CD4-positive, CD25-positive, alpha-beta regulatory T cell (primary cell): Measurements from ENCODE around the gene EXOSC1. TPM values are rescaled to one million over a fixed set of nuclear protein-coding genes. Genes with fewer than 3 reads are reported as not detected.
"Not testable (repeated sequence)": the region's sequence is repeated elsewhere in the genome, so short reads cannot be mapped to it uniquely, and the experiment has no call there.

ENCODE experiments used
- ATAC-seq, 2 donors: fragments of 150-1000 bp; cut with Tn5 transposase; one replicate each; pipeline ENCODE4 v1.10.0; 2021; ENCODE audit warnings: low read depth in 2 of 2, moderate number of reproducible peaks in 2 of 2, moderate library complexity in 1 of 2
- DNase-seq, 3 donors: peaks; one replicate each; pipeline versions ENCODE4 v3.0.0 to v3.0.0-alpha.2; 2012 to 2022; ENCODE audit warnings: mixed read lengths in 1 of 3
- H3K27ac ChIP-seq: one replicate; pipeline ENCODE4 v1.7.0; 2013; ENCODE audit warnings: mild to moderate bottlenecking, low read length; ENCODE audit not compliant: insufficient read depth, poor library complexity, severe bottlenecking
- H3K27me3 ChIP-seq: one replicate; pipeline ENCODE4 v1.7.0; 2013; ENCODE audit warnings: low read length; ENCODE audit not compliant: control insufficient read depth, insufficient read depth
- H3K36me3 ChIP-seq: one replicate; pipeline ENCODE4 v1.7.0; 2013; ENCODE audit warnings: mild to moderate bottlenecking, low read length, moderate library complexity; ENCODE audit not compliant: control insufficient read depth, insufficient read depth
- H3K4me1 ChIP-seq: 2 replicates; pipeline ENCODE4 v1.7.0; 2013; ENCODE audit warnings: mild to moderate bottlenecking, low read length; ENCODE audit not compliant: insufficient read depth, control insufficient read depth, poor library complexity, severe bottlenecking
- H3K4me3 ChIP-seq: one replicate; pipeline ENCODE4 v1.7.0; 2013; ENCODE audit warnings: low read depth, mild to moderate bottlenecking, low read length, moderate library complexity
- H3K9me3 ChIP-seq, 2 experiments: 1 replicate in 1 of 2; 2 replicates in 1 of 2; pipeline ENCODE4 v1.7.0; 2013; ENCODE audit warnings: low read length in 2 of 2, mild to moderate bottlenecking in 1 of 2, moderate library complexity in 1 of 2; ENCODE audit not compliant: control insufficient read depth in 2 of 2
- H3K27ac Mint-ChIP-seq, 3 donors: one replicate each; pipeline ENCODE4 v1.8.0; 2020 to 2022; ENCODE audit warnings: mild to moderate bottlenecking in 3 of 3, mixed read lengths in 3 of 3, moderate library complexity in 2 of 3
- H3K27me3 Mint-ChIP-seq: one replicate; pipeline ENCODE4 v1.8.0; 2022; ENCODE audit warnings: mild to moderate bottlenecking, mixed read lengths
- H3K36me3 Mint-ChIP-seq: one replicate; pipeline ENCODE4 v1.8.0; 2020; ENCODE audit warnings: mixed read lengths
- H3K4me1 Mint-ChIP-seq, 4 donors: one replicate each; pipeline ENCODE4 v1.8.0; 2020 to 2022; ENCODE audit warnings: mixed read lengths in 4 of 4, mild to moderate bottlenecking in 1 of 4
- H3K4me3 Mint-ChIP-seq, 4 donors: one replicate each; pipeline ENCODE4 v1.8.0; 2020 to 2022; ENCODE audit warnings: mild to moderate bottlenecking in 4 of 4, mixed read lengths in 4 of 4, moderate library complexity in 3 of 4
- H3K9me3 Mint-ChIP-seq, 7 donors: one replicate each; pipeline ENCODE4 v1.8.0; 2020 to 2022; ENCODE audit warnings: mixed read lengths in 7 of 7, mild to moderate bottlenecking in 3 of 7, moderate library complexity in 2 of 7
- polyA plus RNA-seq, 4 donors: library from polyadenylated mRNA; unstranded; fragments of 300-500 nt; fragmentation: Illumina TruSeq; gene quantifications; one replicate each; pipeline ENCODE4 v1.2.3, GENCODE V29; 2021
- total RNA-seq: library from RNA; stranded (reverse); gene quantifications from one replicate; pipeline ENCODE4 v1.2.3, GENCODE V29; 2022

EXOSC1 gene
- total and polyA plus RNA-seq, 5 donors from 2014 or later = 42.2 to 105 (median 99.2) TPM

GRCh38 chr10:97425964-97426775, 19.6 kb downstream of the EXOSC1 start, which contains the start of gene PGAM1:
TSS of gene PGAM1 (plus strand) at chr10:97426191. CDS start at chr10:97426308, 117 bp downstream.
- Histone ChIP-seq H3K9me3 (no peaks in the 10 kb centered on the region), H3K36me3 (peaks cover 16% of the 10 kb centered on the region), H3K4me3 (peak within 1 kb of the TSS; percentile 92), H3K27me3 (no peaks in the 10 kb centered on the region), H3K27ac (peak within 1 kb of the TSS; percentile 90), H3K4me1 (peaks cover 37% of the 10 kb centered on the region)
- Mint-ChIP-seq H3K27me3 (peaks cover 5% of the 10 kb centered on the region), H3K36me3 (peaks cover 10% of the 10 kb centered on the region), H3K27ac (peak within 1 kb of the TSS; percentile 82 to 97 (median 93)), H3K4me3 (peak within 1 kb of the TSS; percentile 93 to 95 (median 94)), H3K4me1 (peaks cover 6 to 62% (median 26%) of the 10 kb centered on the region in 4 donors), H3K9me3 (no peaks in the 10 kb centered on the region)
- DNase-seq (peak; percentile 92 to 98 (median 97)), ATAC-seq (peak; percentile 78 to 79)

DNA sequence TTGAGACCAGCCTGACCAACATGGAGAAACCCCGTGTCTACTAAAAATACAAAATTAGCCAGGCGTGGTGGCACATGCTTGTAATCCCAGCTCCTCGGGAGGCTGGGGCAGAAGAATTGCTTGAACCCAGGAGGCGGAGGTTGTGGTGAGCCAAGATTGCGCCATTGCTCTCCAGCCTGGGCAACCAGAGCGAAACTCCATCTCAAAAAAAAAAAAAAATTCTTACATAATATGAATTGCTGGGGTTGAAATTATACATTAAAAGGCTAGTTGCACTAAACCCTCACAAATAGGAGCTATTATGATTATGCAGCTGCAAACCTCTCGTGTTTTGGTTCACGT, 22.1 kb downstream of the EXOSC1 start:
- not testable (repeated sequence) for H3K36me3 Mint-ChIP-seq, H3K27ac ChIP-seq, DNase-seq, H3K27me3 ChIP-seq, H3K27me3 Mint-ChIP-seq, H3K9me3 Mint-ChIP-seq, H3K4me3 ChIP-seq, H3K36me3 ChIP-seq, ATAC-seq, H3K9me3 ChIP-seq
- Mint-ChIP-seq H3K4me3 (peak overlapping the region in 2 of 4 donors; percentile 57 to 77), H3K27ac (peak overlapping the region in 2 of 3 donors; percentile 26 to 57), H3K4me1 (peaks cover 13 to 60% (median 31%) of the 10 kb centered on the region in 4 donors)
- peaks cover 41% of the 10 kb centered on the region for H3K4me1 ChIP-seq

- H3K27ac ChIP-seq = no peak overlapping the region
- peaks cover 37% of the 10 kb centered on the region for H3K4me1 ChIP-seq
- no peaks in the 10 kb centered on the region for H3K27me3 Mint-ChIP-seq
- no peaks in the 10 kb centered on the region for H3K36me3 ChIP-seq
- peak overlapping the region; percentile 5 to 79 (median 26) for H3K4me3 Mint-ChIP-seq
- no peaks in the 10 kb centered on the region for H3K36me3 Mint-ChIP-seq
- no peak for ATAC-seq
- peaks cover 24 to 59% (median 43%) of the 10 kb centered on the region in 4 donors for H3K4me1 Mint-ChIP-seq
- H3K4me3 ChIP-seq = no peak overlapping the region
- no peaks in the 10 kb centered on the region for H3K9me3 ChIP-seq
- no peaks in the 10 kb centered on the region for H3K27me3 ChIP-seq
- DNase-seq = peak in 1 of 3 donors; percentile 53
- no peaks in the 10 kb centered on the region for H3K9me3 Mint-ChIP-seq
- H3K27ac Mint-ChIP-seq = peak overlapping the region; percentile 84 to 94 (median 88)
Observed at GRCh38 chr10:97416565-97416964, 29.2 kb downstream of the EXOSC1 start.

- peak overlapping the region; percentile 32 for H3K4me3 ChIP-seq
- Mint-ChIP-seq H3K4me3 (peak overlapping the region; percentile 19 to 75 (median 74)), H3K27me3 (no peaks in the 10 kb centered on the region), H3K4me1 (peaks cover 9 to 43% (median 29%) of the 10 kb centered on the region in 4 donors), H3K9me3 (no peaks in the 10 kb centered on the region), H3K36me3 (no peaks in the 10 kb centered on the region), H3K27ac (peak overlapping the region; percentile 69 to 87 (median 83))
- H3K27ac ChIP-seq = no peak overlapping the region
- H3K4me1 ChIP-seq = peaks cover 26% of the 10 kb centered on the region
- no peaks in the 10 kb centered on the region for H3K36me3 ChIP-seq
- peak in 1 of 3 donors; percentile 59 for DNase-seq
- peak in 1 of 2 donors; percentile 31 for ATAC-seq
- no peaks in the 10 kb centered on the region for H3K9me3 ChIP-seq
- H3K27me3 ChIP-seq = no peaks in the 10 kb centered on the region
Observed at GRCh38 chr10:97412891-97413304, 32.9 kb downstream of the EXOSC1 start.

- Mint-ChIP-seq H3K27me3 (no peaks in the 10 kb centered on the region), H3K9me3 (no peaks in the 10 kb centered on the region), H3K4me3 (no peak overlapping the region), H3K27ac (no peak overlapping the region), H3K36me3 (no peaks in the 10 kb centered on the region), H3K4me1 (peaks cover 14 to 40% (median 27%) of the 10 kb centered on the region in 4 donors)
- no peak overlapping the region for H3K4me3 ChIP-seq
- H3K9me3 ChIP-seq = no peaks in the 10 kb centered on the region
- no peak for ATAC-seq
- H3K4me1 ChIP-seq = peaks cover 27% of the 10 kb centered on the region
- H3K27me3 ChIP-seq = no peaks in the 10 kb centered on the region
- H3K36me3 ChIP-seq = no peaks in the 10 kb centered on the region
- H3K27ac ChIP-seq = no peak overlapping the region
- no peak for DNase-seq
Observed at GRCh38 chr10:97411406-97411805, 34.4 kb downstream of the EXOSC1 start.

DNA sequence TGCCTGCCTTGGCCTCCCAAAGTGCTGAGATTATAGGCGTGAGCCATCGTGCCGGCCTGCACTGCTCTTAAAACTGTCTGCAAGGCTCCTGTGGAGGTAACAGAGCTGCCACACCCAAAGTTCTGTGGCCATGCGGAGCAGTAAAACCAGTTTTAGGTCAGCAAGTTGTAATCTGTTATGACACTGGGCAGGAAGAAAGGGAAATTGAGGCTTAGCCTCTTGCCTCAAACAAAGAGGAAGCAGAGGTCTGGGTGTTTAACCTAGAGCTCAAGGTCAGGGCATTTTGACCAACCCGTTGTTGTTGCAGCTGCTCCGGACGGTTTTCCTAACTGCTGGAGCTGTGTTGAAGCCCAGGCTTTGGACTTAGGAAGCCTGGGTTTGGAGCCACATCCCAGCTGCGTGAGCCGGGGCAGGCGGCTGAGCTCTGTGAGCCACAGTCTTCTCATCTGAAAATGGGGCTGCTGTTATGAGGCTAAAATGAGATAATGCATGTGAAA, 37.3 kb downstream of the EXOSC1 start:
- peaks cover 9 to 20% (median 14%) of the 10 kb centered on the region in 4 donors for H3K4me1 Mint-ChIP-seq
- no peaks in the 10 kb centered on the region for H3K27me3 ChIP-seq
- ATAC-seq = no peak
- H3K9me3 ChIP-seq = no peaks in the 10 kb centered on the region
- H3K36me3 ChIP-seq = no peaks in the 10 kb centered on the region
- no peak overlapping the region for H3K4me3 ChIP-seq
- no peak overlapping the region for H3K27ac ChIP-seq
- no peaks in the 10 kb centered on the region for H3K27me3 Mint-ChIP-seq
- H3K4me1 ChIP-seq = peaks cover 9% of the 10 kb centered on the region
- H3K4me3 Mint-ChIP-seq = no peak overlapping the region
- H3K9me3 Mint-ChIP-seq = no peaks in the 10 kb centered on the region
- no peaks in the 10 kb centered on the region for H3K36me3 Mint-ChIP-seq
- no peak overlapping the region for H3K27ac Mint-ChIP-seq
- DNase-seq = no peak

- no peaks in the 10 kb centered on the region for H3K9me3 Mint-ChIP-seq
- no peaks in the 10 kb centered on the region for H3K36me3 Mint-ChIP-seq
Observed at GRCh38 chr10:97407952-97408248, 37.9 kb downstream of the EXOSC1 start.

More at GRCh38 chr10:97407952-97408248, 37.9 kb downstream of the EXOSC1 start:
- no peak overlapping the region for H3K4me3 ChIP-seq
- no peaks in the 10 kb centered on the region for H3K27me3 ChIP-seq
- DNase-seq (no peak), ATAC-seq (no peak)
- H3K4me3 Mint-ChIP-seq = peak overlapping the region in 2 of 4 donors; percentile 0 to 21
- H3K36me3 ChIP-seq = no peaks in the 10 kb centered on the region
- peaks cover 6% of the 10 kb centered on the region for H3K4me1 ChIP-seq
- H3K27ac Mint-ChIP-seq = peak overlapping the region in 2 of 3 donors; percentile 53 to 56
- peaks cover 5 to 15% (median 10%) of the 10 kb centered on the region in 4 donors for H3K4me1 Mint-ChIP-seq
- H3K27ac ChIP-seq = no peak overlapping the region
- H3K27me3 Mint-ChIP-seq = no peaks in the 10 kb centered on the region
- no peaks in the 10 kb centered on the region for H3K9me3 ChIP-seq
